HG03066 (cell line): ENCODE results near the gene C10orf88.

Experiments
- ATAC-seq: cut with Tn5 transposase; IDR thresholded peaks from one replicate; pipeline ENCODE4 v1.9.1; 2021; ENCODE audit warnings: low read depth; ENCODE audit not compliant: unreplicated experiment

The C10orf88 gene, protein sequence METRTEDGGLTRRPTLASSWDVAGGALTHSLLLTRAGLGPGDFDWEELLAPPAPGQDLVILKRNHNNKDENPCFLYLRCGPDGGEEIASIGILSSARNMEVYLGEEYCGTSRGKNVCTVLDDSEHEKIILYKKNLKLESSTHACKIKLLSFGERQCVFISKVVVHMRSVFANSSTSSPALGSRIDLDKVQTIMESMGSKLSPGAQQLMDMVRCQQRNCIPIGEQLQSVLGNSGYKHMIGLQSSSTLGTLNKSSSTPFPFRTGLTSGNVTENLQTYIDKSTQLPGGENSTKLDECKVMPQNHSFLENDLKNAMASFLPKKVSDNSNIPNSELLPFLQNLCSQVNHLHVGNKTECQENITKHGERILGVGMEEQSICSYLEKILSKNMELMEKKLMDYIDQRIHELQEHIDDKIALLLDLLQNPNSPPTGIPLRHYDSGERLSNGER

DNA sequence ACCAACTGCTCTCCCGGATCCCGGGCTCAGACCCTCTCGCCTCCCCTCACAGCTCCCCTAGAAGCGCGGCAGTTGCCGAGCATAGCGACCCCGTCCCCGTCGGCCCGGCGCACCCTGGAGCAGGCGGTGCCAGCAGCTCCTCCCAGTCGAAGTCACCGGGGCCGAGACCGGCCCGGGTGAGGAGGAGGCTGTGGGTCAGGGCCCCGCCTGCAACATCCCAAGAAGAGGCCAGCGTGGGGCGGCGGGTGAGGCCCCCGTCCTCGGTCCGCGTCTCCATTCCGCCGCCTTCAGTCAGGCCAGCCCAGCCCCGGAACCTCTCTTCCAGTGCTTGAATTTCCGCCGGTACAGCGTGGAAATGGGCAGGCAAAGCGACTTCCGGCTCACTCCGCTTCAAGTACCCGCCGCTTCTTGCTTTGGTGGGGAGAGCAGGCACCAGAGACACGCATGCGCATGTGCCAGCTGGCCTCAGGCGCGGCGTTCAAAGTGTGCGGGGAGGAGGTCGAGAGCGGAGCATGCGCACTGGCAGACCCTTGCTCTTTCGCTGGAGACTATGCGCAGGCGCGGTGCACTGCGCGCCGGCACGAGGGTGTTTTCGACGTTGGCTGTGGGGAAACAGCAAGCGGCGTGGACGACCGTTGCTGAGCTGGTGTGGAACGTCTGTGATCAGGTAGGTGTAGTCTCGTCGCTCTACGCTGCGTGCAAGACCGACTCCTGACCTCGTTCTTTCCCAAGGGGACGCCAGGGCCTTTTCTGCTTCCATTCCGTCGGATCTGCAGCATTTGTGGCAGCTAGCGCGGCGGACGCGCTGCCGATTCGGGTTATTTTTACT lies at the start of gene C10orf88:
TSS of gene C10orf88 (minus strand) at position 326 of the 829 bp plus-strand sequence. CDS start at position 277, 49 bp downstream.
- peak; percentile 100 for ATAC-seq

GRCh38 chr10:123001370-123001769 lies 47.3 kb upstream of the C10orf88 start:
- ATAC-seq, result no peak

GRCh38 chr10:123000155-123000554 lies 46.1 kb upstream of the C10orf88 start:
- no peak for ATAC-seq

- ATAC-seq, result no peak
Observed at GRCh38 chr10:122999347-122999746, 45.3 kb upstream of the C10orf88 start.

DNA sequence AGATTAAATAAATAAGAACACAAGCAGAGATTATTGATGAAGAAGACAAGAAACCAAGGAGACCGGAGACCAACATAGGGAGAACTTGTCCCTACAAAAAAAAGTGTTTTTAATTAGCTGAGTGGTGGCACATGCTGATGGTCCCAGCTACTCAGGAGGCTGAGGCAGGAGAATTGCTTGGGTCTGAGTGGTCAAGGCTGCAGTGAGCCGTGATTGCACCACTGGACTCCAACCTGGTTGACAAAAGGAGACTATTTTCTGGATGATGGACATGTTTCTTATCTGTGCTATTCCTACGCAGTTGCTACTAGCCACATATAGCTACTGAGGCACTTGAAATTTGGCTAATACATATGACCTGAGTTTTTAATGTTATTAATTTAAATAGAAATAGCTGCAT lies 44.9 kb upstream of the C10orf88 start:
- ATAC-seq, result no peak

DNA sequence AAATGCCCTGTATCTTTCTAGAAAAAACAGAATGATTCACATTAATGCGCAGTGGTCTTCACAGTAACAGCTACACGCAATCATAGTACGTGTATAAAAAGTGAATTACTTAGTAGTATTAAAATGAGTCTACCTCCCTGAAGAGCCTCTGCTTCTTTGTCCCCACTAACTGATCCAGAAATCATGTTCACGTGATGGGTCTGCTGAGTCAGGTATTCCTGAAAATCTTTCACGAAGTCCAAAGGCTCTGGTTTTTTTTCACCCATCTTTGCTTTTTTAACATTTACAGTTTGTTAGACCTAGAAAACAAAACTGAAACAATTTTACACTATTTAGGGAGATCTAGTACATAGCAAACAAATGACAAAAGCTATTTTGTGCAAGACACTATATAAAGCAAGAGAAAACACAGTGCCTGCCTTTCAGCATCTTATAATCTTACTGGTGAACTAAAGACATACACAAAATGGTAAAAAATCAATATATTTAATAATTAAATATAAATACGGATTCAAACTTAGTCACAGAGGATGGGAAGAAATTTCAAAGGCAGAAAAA lies 44.4 kb upstream of the C10orf88 start:
- ATAC-seq, result no peak

DNA sequence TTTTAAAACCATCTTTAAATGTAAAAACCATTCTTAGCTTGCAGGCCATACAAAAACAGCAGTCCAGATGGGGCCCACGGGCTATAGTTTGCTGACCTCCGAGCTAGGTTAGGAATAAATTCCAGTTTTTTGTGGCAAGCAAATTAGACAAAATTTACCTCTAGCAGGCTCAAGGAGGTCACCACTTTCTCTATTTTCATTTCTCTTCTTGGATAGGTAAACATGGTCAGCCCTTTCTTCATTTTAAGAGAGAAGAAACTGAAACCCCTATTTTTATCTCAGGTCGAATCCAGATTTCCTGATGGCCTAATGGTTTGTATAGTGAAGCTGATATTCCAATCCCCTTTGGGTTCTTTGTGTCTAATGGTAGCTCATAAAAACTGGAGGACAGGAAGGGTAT lies 43.8 kb upstream of the C10orf88 start:
- peak; percentile 83 for ATAC-seq

DNA sequence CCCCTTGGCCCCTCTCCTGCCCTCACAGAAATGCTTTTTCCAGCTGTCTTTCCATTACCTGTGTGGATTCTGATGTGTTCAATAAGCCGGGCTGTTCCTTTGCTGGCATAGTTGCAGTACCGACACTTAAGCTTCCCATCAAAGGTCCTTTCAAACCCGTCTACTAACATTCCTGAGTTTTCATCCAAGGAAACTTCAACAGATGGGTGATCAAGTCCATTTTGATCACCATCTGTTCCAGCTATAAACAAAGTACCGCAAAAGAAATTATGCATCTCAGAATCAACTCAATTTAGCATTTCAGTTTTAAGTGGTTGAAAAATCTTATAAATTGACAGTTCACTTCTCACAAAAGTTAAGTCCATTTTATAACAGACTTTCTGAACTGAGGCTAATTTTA lies 41.9 kb upstream of the C10orf88 start:
- ATAC-seq, result no peak

DNA sequence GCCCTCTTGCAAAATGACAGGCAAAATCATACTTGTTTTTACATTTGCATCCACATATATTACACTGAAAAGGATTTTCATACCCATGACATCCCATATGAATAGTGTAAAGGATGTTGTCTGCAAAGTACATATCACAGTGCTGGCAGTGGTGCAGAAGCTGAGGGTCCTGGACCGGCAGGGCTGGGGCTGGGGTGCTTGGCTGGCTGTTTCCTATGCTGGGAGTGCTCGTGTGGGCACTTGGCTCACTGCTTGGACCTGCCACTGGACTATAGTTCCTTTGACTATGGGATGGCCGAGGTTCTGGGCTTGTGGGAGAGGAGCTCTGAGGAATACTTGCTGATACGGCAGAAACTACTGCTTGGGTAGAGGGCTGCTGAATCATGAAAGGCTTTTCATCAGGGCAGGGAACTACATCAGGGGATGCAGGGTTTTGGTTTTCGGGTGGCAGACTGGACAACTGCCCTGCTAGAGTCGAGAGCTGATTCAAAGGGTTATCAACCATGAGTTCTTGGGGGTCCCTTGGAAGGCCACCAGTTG lies 39.8 kb upstream of the C10orf88 start:
- ATAC-seq, result no peak

DNA sequence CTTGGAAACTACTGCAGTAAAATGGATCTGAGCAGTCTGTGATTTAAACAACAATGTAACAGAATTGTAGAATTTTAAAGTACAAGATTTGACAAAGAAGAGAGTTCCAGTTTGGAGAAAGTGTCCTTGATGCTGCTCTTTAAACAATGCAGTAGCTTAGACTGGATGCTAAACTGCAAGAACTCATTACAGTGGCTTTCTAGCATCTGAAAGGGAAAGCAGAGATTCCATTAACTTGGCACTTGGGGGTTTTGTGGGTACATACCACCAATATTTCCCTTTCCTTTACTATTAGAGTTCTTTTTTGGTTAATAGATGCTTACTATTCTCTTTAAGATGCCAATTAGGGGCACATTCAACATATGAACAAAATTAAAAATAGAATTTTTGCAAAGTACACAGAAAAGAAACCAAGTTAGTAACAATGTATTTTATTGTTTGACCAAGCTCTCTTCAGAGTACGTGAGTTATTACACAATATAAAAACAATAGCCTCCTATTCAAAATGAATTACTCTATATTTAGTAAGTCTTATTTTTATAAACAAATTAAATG lies 38.1 kb upstream of the C10orf88 start:
- no peak for ATAC-seq

DNA sequence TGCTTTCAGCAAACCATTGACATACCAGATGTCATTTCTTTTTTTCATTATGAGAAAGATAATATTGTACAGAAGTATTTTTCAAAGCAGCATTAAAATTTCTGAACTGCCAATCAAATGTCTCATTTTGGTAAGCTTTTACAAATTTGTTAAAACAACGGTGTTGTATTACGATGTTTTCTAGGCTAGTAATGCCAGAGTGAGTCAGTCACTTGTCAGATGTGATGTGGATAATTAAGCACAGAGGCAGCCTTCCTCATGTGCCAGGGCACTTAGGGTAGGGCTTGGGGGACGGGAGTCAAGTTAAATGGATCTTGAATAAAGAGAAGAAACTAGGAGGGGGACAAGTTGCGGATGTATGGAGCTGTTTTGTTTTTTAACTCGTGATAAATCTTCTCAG lies 36.3 kb upstream of the C10orf88 start:
- ATAC-seq, result no peak

- ATAC-seq, result no peak
Observed at GRCh38 chr10:122988501-122988900, 34.5 kb upstream of the C10orf88 start.

GRCh38 chr10:122986335-122986734 lies 32.3 kb upstream of the C10orf88 start:
- ATAC-seq, result no peak

DNA sequence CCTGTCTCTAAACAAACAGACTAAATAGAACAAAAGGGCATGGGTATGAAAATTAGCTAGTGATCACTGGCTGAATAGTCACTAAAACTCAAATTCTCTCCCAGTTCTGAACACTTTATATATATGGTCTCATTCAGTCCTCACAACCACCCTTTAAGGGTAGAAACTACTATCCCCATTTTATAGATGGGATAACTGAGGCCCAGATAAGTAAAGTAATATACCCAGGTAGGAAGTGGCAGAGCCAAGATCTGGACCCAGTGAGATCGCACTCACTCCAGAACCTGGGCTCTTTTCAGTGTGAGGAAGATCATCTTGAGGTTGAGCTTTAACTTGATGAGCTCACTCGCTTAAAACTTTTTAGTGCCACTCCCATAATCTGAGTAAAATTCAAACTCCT lies 30.7 kb upstream of the C10orf88 start:
- ATAC-seq, result no peak

GRCh38 chr10:122983898-122984297 lies 29.9 kb upstream of the C10orf88 start:
- no peak for ATAC-seq

DNA sequence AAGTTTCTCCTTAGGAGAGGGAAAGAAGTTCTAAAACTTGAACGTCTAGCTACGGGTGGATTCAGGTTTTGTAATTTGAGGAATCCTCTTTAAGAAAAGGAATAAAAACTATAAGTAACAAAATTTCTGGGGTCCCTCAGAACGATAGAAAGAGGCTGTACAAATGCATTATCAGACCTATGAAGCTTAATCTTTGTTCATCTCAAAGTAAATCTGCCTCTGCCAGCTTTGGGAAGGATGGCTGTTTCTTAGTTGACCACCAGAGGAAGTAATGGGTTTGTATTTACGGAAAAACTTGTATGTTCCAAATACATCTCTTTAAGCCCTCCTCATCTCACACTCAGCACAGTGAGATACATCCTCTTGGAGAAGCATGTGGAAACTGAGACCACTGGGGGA lies 27.0 kb upstream of the C10orf88 start:
- ATAC-seq, result no peak

GRCh38 chr10:122980209-122981065 lies 26.4 kb upstream of the C10orf88 start, which contains the start of gene PSTK:
PSTK (plus strand) TSS chr10:122980401; CDS start chr10:122980480, 79 bp downstream.
- peak; percentile 95 for ATAC-seq

DNA sequence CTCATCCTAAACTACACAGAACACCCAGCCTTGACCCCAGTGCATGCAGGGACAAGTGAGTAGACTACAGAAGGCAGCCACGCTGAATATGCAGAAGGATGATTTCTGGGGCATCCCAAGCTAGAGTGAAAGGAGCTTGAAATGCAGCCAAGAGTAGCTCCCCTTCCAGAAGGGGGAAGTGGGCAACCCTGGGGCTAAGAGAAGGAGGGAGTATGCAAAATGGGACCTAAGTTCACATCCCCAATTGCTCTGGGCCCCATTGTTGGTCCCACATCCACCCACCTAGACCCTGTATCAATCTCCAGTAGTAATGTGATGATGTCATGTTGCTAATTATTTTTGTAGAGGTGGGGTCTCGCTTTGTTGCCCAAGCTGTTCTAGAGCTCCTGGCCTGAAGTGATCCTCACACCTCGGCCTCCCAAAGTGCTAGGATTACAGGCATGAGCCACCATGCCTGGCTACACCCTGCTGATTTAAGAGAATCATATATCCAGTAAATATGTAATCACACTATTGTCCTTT lies 20.6 kb upstream of the C10orf88 start:
- ATAC-seq, result no peak

GRCh38 chr10:122974023-122974422 lies 20.0 kb upstream of the C10orf88 start:
- ATAC-seq, result no peak
